ENCODE results near the gene RHBDF2.
"Not testable (repeated sequence)": the region's sequence is repeated elsewhere in the genome, so short reads cannot be mapped to it uniquely, and the experiment has no call there.

RHBDF2 gene

GRCh38 chr17:76523084-76524037 lies 22.1 kb upstream of the RHBDF2 start:
- no peak for DNase-seq

DNA sequence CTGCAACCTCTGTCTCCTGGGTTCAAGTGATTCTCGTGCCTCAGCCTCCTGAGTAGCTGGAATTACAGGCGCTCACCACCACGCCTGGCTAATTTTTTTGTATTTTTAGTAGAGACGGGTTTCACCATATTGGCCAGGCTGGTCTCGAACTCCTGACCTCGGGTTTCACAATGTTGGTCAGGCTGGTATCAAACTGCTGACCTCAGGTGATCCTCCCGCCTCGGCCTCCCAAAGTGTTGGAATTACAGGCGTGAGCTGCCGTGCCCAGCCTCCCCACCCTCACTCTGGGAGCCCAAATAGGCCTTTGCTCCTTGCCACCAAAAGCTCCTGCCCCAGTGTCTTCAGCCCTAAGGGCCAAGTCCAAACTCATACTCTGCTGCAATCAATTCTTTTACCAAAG lies 20.5 kb upstream of the RHBDF2 start:
- not testable (repeated sequence) for DNase-seq

DNA sequence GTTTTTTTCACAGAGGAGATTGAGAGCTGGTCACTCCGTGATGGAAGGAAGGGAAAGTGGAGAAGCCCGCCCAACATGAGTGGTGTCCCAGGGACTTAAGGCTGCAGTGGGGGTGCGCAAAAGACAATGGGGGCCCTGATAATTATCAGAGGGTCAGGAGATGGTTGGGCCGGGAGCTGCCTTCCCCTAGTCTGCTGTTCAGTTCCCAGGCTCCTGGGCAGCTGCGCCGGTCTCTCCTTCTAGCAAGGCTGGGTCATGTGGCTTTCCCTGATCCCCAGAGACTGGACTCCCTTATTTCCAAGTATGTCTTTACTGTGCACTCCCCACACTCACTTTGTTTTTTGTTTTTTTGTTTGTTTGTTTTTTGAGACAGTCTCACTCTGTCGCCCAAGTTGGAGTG lies 20.0 kb upstream of the RHBDF2 start:
- DNase-seq: no peak

DNA sequence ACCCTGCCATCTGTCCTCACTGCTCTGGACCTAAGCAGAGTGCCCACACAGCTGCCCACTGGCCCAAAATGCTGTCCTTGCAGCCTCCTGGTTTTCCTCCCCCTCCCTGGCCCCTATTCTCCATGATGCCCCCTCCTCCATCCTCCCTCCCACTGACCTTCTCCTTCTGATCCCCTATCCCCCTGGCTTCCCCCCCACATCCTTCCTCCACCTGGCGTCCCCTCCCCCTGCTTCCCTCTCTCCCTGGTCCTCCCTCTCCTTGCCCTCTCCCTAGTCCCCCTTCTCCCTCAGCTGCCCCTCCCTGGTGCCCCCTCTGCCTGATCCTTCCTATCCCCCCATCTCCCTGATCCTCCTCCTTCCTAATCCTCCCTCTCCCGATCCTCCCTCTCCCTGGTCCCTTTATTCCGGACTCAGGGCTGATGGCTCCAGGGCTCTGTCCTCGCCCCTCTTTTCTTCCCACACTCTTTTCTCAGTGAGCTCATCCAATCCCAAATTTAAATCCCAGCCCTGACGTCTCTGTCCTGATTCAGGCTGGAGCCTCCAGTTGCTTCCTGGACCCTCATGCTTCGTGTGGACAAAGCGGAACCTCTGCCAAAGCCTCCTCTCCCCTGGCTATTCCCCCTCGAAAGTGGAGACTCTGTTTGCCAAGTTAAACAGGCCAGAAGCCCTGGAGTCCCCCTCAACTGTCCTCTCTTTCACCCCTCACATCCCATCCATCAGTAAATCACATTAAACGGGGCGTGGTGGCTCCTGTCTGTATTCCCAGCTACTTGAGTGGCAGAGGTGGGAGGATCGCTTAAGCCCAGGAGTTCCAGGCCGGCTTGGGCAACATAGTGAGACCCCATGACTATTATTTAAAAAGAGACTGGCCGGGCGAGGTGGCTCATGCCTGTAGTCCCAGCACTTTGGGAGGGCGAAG lies 18.1 kb upstream of the RHBDF2 start:
- no peak for DNase-seq

DNA sequence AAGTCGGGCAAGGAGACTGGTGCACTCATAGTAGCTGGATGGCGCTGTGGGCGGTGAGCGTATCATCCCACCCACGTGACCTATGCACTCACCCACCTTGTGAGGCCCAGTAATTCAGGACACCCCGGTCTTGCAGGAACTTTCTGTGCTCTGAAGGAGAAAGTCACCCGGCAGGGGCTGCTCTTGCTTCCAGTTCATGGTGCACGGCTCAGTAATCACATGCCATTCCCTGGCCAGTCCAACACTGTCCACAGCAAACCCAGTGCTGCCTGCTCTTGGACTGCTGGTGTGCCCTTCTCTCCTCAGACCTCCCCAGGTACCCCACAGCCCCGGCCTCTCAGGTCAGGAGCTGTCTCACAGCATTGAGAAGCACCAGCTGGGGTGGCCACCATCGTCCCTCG lies 16.4 kb upstream of the RHBDF2 start:
- no peak for DNase-seq

DNA sequence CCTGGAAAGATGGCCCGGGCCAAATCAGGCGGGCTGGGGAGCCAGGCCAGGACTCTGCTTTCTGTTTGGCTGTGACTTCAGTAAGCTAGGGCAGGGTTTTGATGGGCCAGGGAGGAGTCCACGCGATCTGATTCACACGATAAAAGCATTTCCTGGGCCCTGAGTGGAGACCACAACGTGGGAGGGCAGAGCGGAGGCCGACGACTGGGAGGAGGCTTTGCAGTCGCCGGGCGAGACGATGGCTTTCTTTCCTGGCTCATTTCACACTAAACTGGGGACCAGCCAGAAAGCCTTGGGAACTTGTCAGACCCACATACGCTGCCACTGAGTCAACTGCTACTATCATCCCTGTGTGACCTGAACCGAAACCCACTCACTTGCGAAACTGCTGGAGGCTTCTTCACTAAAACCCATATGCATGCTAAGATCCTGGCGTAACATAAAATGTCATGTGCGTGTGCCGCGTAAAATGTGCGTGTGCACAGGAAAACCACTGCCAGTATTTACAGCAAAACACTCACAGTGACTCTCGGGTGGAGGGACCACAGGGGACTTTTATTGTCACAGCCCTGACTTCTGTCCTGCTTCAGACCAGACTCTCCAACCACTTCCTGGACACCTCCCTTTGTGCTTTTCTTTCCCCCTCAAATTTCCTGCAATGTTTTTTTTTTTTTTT lies 14.2 kb upstream of the RHBDF2 start:
- no peak for DNase-seq

GRCh38 chr17:76514355-76514754 lies 13.1 kb upstream of the RHBDF2 start:
- not testable (repeated sequence) for DNase-seq

DNA sequence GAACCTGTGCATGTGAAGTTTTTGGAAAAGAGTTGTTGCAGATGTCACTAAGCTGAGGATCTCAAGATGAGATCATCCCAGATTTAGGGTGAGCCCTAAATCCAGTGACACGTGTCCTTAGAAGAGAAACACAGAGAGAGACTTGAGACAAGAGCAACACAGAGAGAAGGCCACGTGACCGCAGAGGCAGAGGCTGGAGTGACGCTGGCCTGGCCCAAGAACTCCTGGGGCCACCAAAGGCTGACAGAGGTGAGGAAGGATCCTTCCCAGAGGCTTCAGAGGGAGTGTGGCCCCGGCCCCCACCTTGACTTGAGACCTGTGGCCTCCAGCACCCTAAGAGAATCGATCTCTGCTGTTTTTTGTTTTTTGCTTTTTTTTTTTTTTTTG lies 12.1 kb upstream of the RHBDF2 start:
- no peak for DNase-seq

GRCh38 chr17:76512366-76513305 lies 11.4 kb upstream of the RHBDF2 start:
- DNase-seq: no peak

DNA sequence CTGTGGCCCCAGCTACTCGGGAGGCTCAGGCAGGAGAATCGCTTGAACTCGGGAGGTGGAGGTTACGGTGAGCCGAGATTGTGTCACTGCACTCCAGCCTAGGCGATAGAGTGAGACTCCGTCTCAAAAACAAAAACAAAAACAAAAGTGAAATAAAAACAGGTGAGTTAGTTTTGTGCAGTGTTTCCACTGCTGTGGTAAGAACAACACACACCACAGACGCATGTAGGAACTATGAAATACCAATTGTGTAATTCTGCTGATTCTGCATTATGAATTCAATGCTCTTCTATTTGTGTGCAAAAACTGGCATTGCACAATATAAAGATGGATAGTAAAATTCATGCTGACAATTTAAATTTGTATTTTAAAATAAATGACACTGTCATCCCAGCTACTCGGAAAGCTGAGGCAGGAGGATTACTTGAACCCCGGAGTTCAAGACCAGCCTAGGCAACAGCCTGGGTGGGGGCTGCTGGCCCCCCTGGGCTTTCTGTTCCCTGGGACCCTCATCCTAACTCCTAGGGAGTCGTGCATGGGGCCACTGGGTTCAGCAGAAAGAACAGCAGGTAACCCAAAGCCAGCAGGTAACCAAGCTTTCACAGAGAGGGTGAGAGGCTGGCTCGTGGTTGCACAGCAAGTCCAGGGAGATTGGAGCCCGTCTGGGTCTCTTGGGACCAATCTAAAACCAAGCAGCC lies 10.6 kb upstream of the RHBDF2 start:
- DNase-seq: no peak

DNA sequence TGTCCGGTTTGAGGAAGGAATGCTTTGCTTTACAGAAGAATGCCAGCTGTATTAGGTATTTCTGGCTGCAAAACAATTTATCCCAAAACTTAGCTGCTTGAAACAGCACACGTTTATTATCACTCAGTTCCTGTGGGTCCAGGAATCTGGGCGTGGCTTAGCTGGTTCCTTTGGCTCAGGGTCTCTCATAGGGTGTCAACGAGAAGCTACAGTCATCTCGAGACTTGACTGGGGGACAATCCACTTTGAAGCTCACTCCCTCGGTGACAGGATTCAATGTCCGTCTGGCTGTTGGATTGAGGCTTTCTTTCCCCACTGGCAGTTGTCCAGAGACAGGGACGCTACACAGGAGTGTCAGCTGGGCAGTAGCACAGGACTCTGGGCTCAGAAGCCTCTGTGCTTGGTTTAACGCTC lies 9.6 kb upstream of the RHBDF2 start:
- DNase-seq: no peak

DNA sequence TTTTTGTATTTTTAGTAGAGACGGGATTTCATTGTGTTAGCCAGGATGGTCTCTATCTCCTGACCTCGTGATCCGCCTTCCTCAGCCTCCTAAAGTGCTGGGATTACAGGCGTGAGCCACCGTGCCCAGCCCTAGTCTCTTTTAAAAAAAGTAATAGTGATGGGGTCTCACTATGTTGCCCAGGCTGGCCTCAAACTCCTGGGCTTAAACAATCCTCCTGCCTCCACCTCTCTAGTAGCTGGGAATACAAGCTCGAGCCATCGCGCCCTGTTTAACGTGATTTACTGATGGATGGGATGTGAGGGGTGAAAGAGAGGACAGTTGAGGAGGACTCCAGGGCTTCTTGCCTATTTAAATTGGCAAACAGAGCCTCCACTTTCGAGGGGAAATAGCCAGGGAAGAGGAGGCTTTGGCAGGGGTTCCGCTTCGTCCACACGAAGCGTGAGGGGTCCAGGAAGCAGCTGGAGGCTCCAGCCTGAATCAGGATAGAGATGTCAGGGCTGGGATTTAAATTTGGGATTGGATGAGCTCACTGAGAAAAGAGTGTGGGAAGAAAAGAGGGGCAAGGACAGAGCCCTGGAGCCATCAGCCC lies 7.3 kb upstream of the RHBDF2 start:
- not testable (repeated sequence) for DNase-seq

- DNase-seq: peak; percentile 52
These were observed 5.5 kb upstream of the RHBDF2 start for GRCh38 chr17:76506408-76507345.

DNA sequence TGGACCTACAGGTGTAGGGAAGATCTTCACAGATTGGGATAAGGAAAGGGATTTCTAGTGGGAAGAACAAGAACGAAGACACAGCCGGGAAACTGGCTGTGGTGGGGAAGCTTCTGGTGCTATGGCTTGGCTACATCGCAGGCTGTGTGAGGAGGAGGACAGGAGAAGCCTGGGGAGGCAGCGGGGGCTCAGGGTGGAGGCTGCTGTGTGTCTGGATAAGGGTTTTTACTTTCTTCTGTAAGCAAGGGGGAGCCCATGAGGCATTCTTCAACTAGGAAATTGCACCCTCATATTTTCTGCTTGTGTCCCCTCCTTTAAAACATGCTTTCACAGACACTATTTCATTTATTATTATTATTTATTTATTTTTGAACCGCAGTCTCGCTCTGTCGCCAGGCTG lies 2.9 kb upstream of the RHBDF2 start:
- no peak for DNase-seq

DNA sequence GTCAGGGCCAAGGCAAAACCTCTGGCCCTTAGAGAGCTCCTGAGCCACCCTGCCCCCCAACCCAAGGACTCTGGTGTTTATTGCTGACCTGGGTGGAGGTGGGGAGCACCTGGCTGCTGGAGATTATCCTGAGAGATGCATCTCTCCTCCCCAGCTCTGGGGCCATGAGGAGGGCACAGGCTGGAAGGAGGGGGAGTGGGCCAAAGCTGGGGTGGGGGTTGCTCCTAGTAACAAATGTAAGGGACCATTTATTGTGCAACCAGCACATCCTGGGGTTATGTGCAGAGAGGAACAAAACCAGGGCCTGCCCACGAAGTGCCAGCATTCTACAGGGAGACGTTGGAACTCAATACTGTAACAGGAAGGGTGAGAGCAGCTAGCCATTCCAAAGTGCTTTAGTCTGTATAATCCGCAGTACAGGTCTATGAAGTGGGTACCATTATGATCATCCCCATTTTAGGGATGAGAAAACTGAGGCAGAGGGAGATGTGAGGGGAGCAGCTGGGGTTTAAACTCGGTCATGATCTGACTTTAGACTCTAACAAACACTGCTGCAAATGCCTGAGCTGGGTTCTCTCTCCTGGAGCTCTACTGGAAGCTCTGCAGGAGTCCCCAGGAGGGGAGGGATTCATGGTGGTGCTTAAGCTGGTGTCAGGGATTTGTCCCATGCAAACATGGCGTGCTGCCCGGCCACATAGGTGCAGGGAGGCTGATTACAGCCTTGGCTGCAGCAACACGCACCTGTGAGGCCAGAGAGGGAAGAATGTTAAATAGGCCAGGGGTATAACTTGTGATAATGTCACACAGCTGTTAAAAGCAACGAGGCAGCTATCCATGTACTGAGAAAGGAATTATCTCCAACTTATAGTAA lies 1.4 kb upstream of the RHBDF2 start:
- DNase-seq: no peak

DNA sequence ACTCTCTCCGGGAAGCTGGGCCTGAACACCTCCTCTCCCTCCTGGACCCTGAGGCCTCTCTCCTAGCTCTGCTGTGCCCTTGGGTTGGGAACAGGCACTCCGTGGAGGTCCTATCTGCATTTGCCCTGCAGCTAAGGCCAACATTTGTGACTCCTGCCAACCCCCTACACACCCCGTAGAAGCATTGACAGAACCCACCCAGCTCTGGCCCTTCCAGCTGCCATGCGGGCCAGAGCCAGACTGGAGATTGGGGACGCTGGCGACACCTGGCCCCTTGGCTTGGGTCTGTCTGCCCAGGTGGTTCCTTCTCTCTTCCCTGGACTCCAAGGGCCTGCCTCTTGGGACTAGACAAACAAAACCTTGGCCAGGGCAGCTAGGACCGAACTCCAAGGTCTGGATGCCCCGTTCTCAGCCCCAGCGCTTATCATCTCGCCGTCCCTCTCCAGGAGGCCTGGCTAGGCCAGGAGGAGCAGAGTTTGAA lies 644 bp upstream of the RHBDF2 start:
- DNase-seq: no peak

GRCh38 chr17:76500747-76501017 lies 541 bp downstream of the RHBDF2 start:
- no peak for DNase-seq

- DNase-seq: no peak
These were observed 1.0 kb downstream of the RHBDF2 start for GRCh38 chr17:76500074-76500746.
